Keratinocyte (primary cell): ENCODE data around the gene ASH1L. TPM values are rescaled to one million over a fixed set of nuclear protein-coding genes. Genes with fewer than 3 reads are reported as not detected.

Experiments used
- DNase-seq: peaks from one replicate; pipeline ENCODE4 v3.0.0-alpha.2; 2011; ENCODE audit warnings: low read depth, missing footprints, low spot score
- FAIRE-seq: peaks from 2 replicates; lab custom pipeline; 2011; peaks lifted over from hg19 to GRCh38; lab: Jason Lieb, UNC
- H2AFZ ChIP-seq: 2 replicates; pipeline ENCODE4 v1.6.0; 2012; ENCODE audit warnings: low read length, control low read depth, inconsistent platforms; ENCODE audit not compliant: control insufficient read depth
- H3K27ac ChIP-seq: 2 replicates; pipeline ENCODE4 v1.5.1; 2011; ENCODE audit warnings: low read length; ENCODE audit not compliant: control insufficient read depth, insufficient read depth
- H3K27me3 ChIP-seq: 3 replicates; pipeline ENCODE4 v1.6.0; 2011; ENCODE audit warnings: low read length; ENCODE audit not compliant: control insufficient read depth, insufficient read depth; ENCODE audit errors: extremely low read depth
- H3K36me3 ChIP-seq, 2 experiments: 2 replicates in 1 of 2; 3 replicates in 1 of 2; pipeline ENCODE4 v1.5.1; 2011; ENCODE audit warnings: low read length in 2 of 2, mild to moderate bottlenecking in 1 of 2; ENCODE audit not compliant: control insufficient read depth in 2 of 2, insufficient read depth in 2 of 2; ENCODE audit errors: extremely low read depth in 1 of 2
- H3K4me1 ChIP-seq: 3 replicates; pipeline ENCODE4 v1.5.1; 2011; ENCODE audit warnings: low read length; ENCODE audit not compliant: control insufficient read depth, insufficient read depth; ENCODE audit errors: extremely low read depth
- H3K4me2 ChIP-seq: 3 replicates; pipeline ENCODE4 v1.6.0; 2011; ENCODE audit warnings: low read depth, low read length; ENCODE audit not compliant: control insufficient read depth, insufficient read depth; ENCODE audit errors: extremely low read depth
- H3K4me3 ChIP-seq, 3 experiments: fragments of 200-600 bp in 1 of 3; sonication (generic) in 1 of 3; 2 replicates in 2 of 3; 3 replicates in 1 of 3; pipeline ENCODE4 v1.5.1; 2011 to 2016; ENCODE audit warnings: low read length in 3 of 3, mild to moderate bottlenecking in 3 of 3, control low read depth in 2 of 3, inconsistent platforms in 1 of 3, low read depth in 1 of 3, mixed read lengths in 1 of 3, mixed run types in 1 of 3, moderate library complexity in 1 of 3; ENCODE audit not compliant: control insufficient read depth in 2 of 3, insufficient read depth in 2 of 3; ENCODE audit errors: extremely low read depth in 1 of 3
- H3K79me2 ChIP-seq: 2 replicates; pipeline ENCODE4 v1.6.0; 2012; ENCODE audit warnings: low read length; ENCODE audit not compliant: control insufficient read depth, insufficient read depth
- H3K9ac ChIP-seq: 3 replicates; pipeline ENCODE4 v1.6.0; 2011; ENCODE audit warnings: low read length; ENCODE audit not compliant: control insufficient read depth, insufficient read depth; ENCODE audit errors: extremely low read depth
- H3K9me1 ChIP-seq: 3 replicates; pipeline ENCODE4 v1.6.0; 2011; ENCODE audit warnings: low read length; ENCODE audit not compliant: control insufficient read depth, insufficient read depth; ENCODE audit errors: extremely low read depth
- H3K9me3 ChIP-seq: 2 replicates; pipeline ENCODE4 v1.5.1; 2012; ENCODE audit warnings: low read depth, low read length; ENCODE audit not compliant: control insufficient read depth
- H4K20me1 ChIP-seq: 3 replicates; pipeline ENCODE4 v1.6.0; 2011; ENCODE audit warnings: low read length; ENCODE audit not compliant: control insufficient read depth, insufficient read depth; ENCODE audit errors: extremely low read depth
- CTCF ChIP-seq, 3 experiments: IDR thresholded peaks in 1 of 3; conservative IDR thresholded peaks in 1 of 3; optimal IDR thresholded peaks in 1 of 3; 2 replicates in 2 of 3; 3 replicates in 1 of 3; pipeline versions ENCODE3 to v1.5.1; 2011; ENCODE audit warnings: low read length in 3 of 3, mild to moderate bottlenecking in 3 of 3, moderate library complexity in 2 of 3, control low read depth in 1 of 3, inconsistent platforms in 1 of 3; ENCODE audit not compliant: insufficient read depth in 2 of 3; ENCODE audit errors: extremely low read depth in 1 of 3
- EZH2 ChIP-seq: IDR thresholded peaks from one replicate; pipeline ENCODE4 v1.6.1; 2012; ENCODE audit warnings: inconsistent platforms, mild to moderate bottlenecking, low read length, moderate library complexity
- dilution Hi-C: fragments of 300-500 bp; cut with MboI; formaldehyde crosslinking; loops from one replicate; pipeline ENCODE4 v1.7.0; 2020; ENCODE audit warnings: low sequenced_read_pairs; ENCODE audit not compliant: extremely low pct_ligation_motif_present
- polyA plus RNA-seq, 5 experiments: library from polyadenylated mRNA; depleted of rRNA in 3 of 5; stranded (reverse) in 3 of 5; stranded (forward) in 1 of 5; unstranded in 1 of 5; fragments of >200 nt; gene quantifications; 1 replicate in 1 of 5; 2 replicates in 3 of 5; 3 replicates in 1 of 5; pipeline versions ENCODE4 v1.2.1 to v1.2.3, GENCODE V29; 2011 to 2012; ENCODE audit warnings: missing spikeins in 2 of 5, low read depth in 1 of 5, low replicate concordance in 1 of 5

Gene ASH1L
- polyA plus RNA-seq, 1 donor (not counting 4 experiments of a cell fraction or from before 2014, with no cell fraction given), result 13.8 TPM

- Histone ChIP-seq H3K27me3 (no peaks in the 10 kb centered on the region), H4K20me1 (peaks cover 5% of the 10 kb centered on the region), H3K4me3 (no peak overlapping the region), H3K9me3 (no peaks in the 10 kb centered on the region), H3K9ac (no peak overlapping the region), H3K4me1 (peaks cover 9% of the 10 kb centered on the region), H3K27ac (no peak overlapping the region), H3K9me1 (no peaks in the 10 kb centered on the region), H3K36me3 (peaks cover 2 to 9% of the 10 kb centered on the region in 2 experiments), H3K4me2 (no peak overlapping the region), H3K79me2 (peaks cover 91% of the 10 kb centered on the region), H2AFZ (no peak overlapping the region)
- dilution Hi-C loops, result no loop called here
- DNase-seq, result no peak
- TF ChIP-seq EZH2, result no peak
- no peak for TF ChIP-seq CTCF (optimal IDR thresholded peaks at IDR 0.05 in 1 of 3, IDR thresholded peaks at IDR 0.05 in 1 of 3, conservative IDR thresholded peaks at IDR 0.05 in 1 of 3; ENCODE audit: extremely low read depth in 1 of 3, insufficient read depth in 2 of 3, low read length in 3 of 3)
- FAIRE-seq, result no peak
These were observed 6.7 kb downstream of the ASH1L start for GRCh38 chr1:155555915-155556314.

- peaks cover 2% of the 10 kb centered on the region for H4K20me1 ChIP-seq
- DNase-seq (no peak), FAIRE-seq (no peak)
- H3K36me3 ChIP-seq, result peaks cover 2 to 6% of the 10 kb centered on the region in 2 experiments
- H3K9me1 ChIP-seq, result no peaks in the 10 kb centered on the region
- dilution Hi-C loops, result no loop called here
- no peak overlapping the region for H2AFZ ChIP-seq
- H3K4me3 ChIP-seq, result no peak overlapping the region
- no peaks in the 10 kb centered on the region for H3K9me3 ChIP-seq
- no peak overlapping the region for H3K9ac ChIP-seq
- H3K4me2 ChIP-seq, result no peak overlapping the region
- peaks cover 3% of the 10 kb centered on the region for H3K4me1 ChIP-seq
- H3K27ac ChIP-seq, result no peak overlapping the region
- TF ChIP-seq CTCF (optimal IDR thresholded peaks at IDR 0.05 in 1 of 3, IDR thresholded peaks at IDR 0.05 in 1 of 3, conservative IDR thresholded peaks at IDR 0.05 in 1 of 3; ENCODE audit: extremely low read depth in 1 of 3, insufficient read depth in 2 of 3, low read length in 3 of 3) (no peak), EZH2 (no peak)
- no peaks in the 10 kb centered on the region for H3K27me3 ChIP-seq
- peaks cover 91% of the 10 kb centered on the region for H3K79me2 ChIP-seq
These were observed 9.3 kb downstream of the ASH1L start for GRCh38 chr1:155553349-155553748.
